Neuronal stem cell (in vitro differentiated cells): ENCODE data around the gene GTF3C1.

Experiments used
- DNase-seq: peaks from one replicate; pipeline ENCODE4 v3.0.0-alpha.2; 2013; ENCODE audit warnings: low spot score
- H2AFZ ChIP-seq: one replicate; pipeline ENCODE4 v1.6.1; 2013; ENCODE audit warnings: mild to moderate bottlenecking, low read length, inconsistent platforms
- H2AK5ac ChIP-seq: 2 replicates; pipeline ENCODE4 v1.6.1; 2013; ENCODE audit warnings: low read depth, mild to moderate bottlenecking, inconsistent platforms, low read length, moderate library complexity, mixed read lengths
- H2BK120ac ChIP-seq: 2 replicates; pipeline ENCODE4 v1.6.1; 2013; ENCODE audit warnings: low read depth, mild to moderate bottlenecking, inconsistent platforms, low read length, moderate library complexity, mixed read lengths
- H2BK12ac ChIP-seq: one replicate; pipeline ENCODE4 v1.6.1; 2013; ENCODE audit warnings: low read length, inconsistent platforms
- H2BK15ac ChIP-seq: 2 replicates; pipeline ENCODE4 v1.6.1; 2013; ENCODE audit warnings: mild to moderate bottlenecking, low read length, inconsistent platforms, mixed read lengths
- H2BK5ac ChIP-seq: one replicate; pipeline ENCODE4 v1.6.1; 2013; ENCODE audit warnings: inconsistent platforms, mild to moderate bottlenecking, low read length, moderate library complexity
- H3K14ac ChIP-seq: one replicate; pipeline ENCODE4 v1.6.1; 2013; ENCODE audit warnings: low read length, inconsistent platforms
- H3K18ac ChIP-seq: 2 replicates; pipeline ENCODE4 v1.6.1; 2013; ENCODE audit warnings: low read length, inconsistent platforms
- H3K23ac ChIP-seq: 2 replicates; pipeline ENCODE4 v1.6.1; 2013; ENCODE audit warnings: low read depth, mild to moderate bottlenecking, mixed read lengths, low read length, inconsistent platforms; ENCODE audit not compliant: poor library complexity
- H3K27ac ChIP-seq: replicated peaks from 3 replicates; pipeline ENCODE4 v1.5.1; 2013; ENCODE audit warnings: low read length, inconsistent platforms
- H3K27me3 ChIP-seq, 3 experiments: 2 replicates each; pipeline ENCODE4 v1.6.1; 2013; ENCODE audit warnings: low read length in 3 of 3, mild to moderate bottlenecking in 2 of 3, inconsistent platforms in 1 of 3, low read depth in 1 of 3, mixed read lengths in 1 of 3, moderate library complexity in 1 of 3; ENCODE audit not compliant: control insufficient read depth in 3 of 3, insufficient read depth in 3 of 3
- H3K36me3 ChIP-seq, 2 donors: replicated peaks in 1 of 2; 2 replicates each; pipeline ENCODE4 v1.6.1; 2013; ENCODE audit warnings: low read length in 2 of 2; ENCODE audit not compliant: control insufficient read depth in 2 of 2, insufficient read depth in 2 of 2
- H3K4ac ChIP-seq: 2 replicates; pipeline ENCODE4 v1.6.1; 2013; ENCODE audit warnings: inconsistent platforms, mild to moderate bottlenecking, low read length, moderate library complexity
- H3K4me1 ChIP-seq, 2 donors: 1 replicate in 1 of 2; 2 replicates in 1 of 2; pipeline ENCODE4 v1.6.1; 2013; ENCODE audit warnings: low read length in 2 of 2, low read depth in 1 of 2; ENCODE audit not compliant: control insufficient read depth in 2 of 2, insufficient read depth in 1 of 2
- H3K4me2 ChIP-seq: one replicate; pipeline ENCODE4 v1.6.1; 2013; ENCODE audit warnings: mild to moderate bottlenecking, low read length, inconsistent platforms; ENCODE audit not compliant: insufficient read depth, poor library complexity, severe bottlenecking
- H3K4me3 ChIP-seq, 2 donors: 2 replicates each; pipeline ENCODE4 v1.5.1; 2013; ENCODE audit warnings: low read length in 2 of 2, mild to moderate bottlenecking in 2 of 2, inconsistent platforms in 1 of 2, moderate library complexity in 1 of 2
- H3K79me1 ChIP-seq: one replicate; pipeline ENCODE4 v1.6.1; 2013; ENCODE audit warnings: low read depth, mild to moderate bottlenecking, inconsistent platforms, low read length, moderate library complexity
- H3K9ac ChIP-seq: one replicate; pipeline ENCODE4 v1.6.1; 2013; ENCODE audit warnings: mild to moderate bottlenecking, low read depth, low read length, inconsistent platforms; ENCODE audit not compliant: poor library complexity
- H3K9me3 ChIP-seq, 2 donors: replicated peaks in 1 of 2; 2 replicates each; pipeline versions ENCODE3 to v1.6.1; 2013; ENCODE audit warnings: low read length in 2 of 2, mild to moderate bottlenecking in 2 of 2, inconsistent platforms in 1 of 2, low read depth in 1 of 2, mixed read lengths in 1 of 2, moderate library complexity in 1 of 2; ENCODE audit not compliant: control insufficient read depth in 2 of 2, insufficient read depth in 1 of 2
- H4K8ac ChIP-seq: one replicate; pipeline ENCODE4 v1.6.1; 2013; ENCODE audit warnings: low read depth, mild to moderate bottlenecking, inconsistent platforms, low read length, moderate library complexity
- H4K91ac ChIP-seq: one replicate; pipeline ENCODE4 v1.6.1; 2013; ENCODE audit warnings: low read length, low read depth, mild to moderate bottlenecking, inconsistent platforms; ENCODE audit not compliant: poor library complexity
- WGBS, 2 donors: extraction: QIAGEN DNeasy Blood & Tissue Kit; methylation state at CpG; one replicate each; pipeline ENCODE4 v1.1.7; 2013; ENCODE audit warnings: missing lambda C conversion rate in 2 of 2, mixed read lengths in 1 of 2; ENCODE audit not compliant: insufficient read length in 2 of 2, insufficient replicate concordance in 1 of 2; ENCODE audit errors: extremely low coverage in 2 of 2; 5-methylcytosine and 5-hydroxymethylcytosine counted together

Gene GTF3C1

GRCh38 chr16:27564224-27564623, 14.5 kb upstream of the GTF3C1 start:
- H3K9ac ChIP-seq: no peak overlapping the region
- DNase-seq: no peak
- WGBS, 2 donors: no CpG with 5 or more reads among the region's 5 CpGs

GRCh38 chr16:27561216-27561615, 11.5 kb upstream of the GTF3C1 start:
- no peak overlapping the region for H3K27ac ChIP-seq
- H4K8ac ChIP-seq: no peak overlapping the region
- no peak overlapping the region for H3K4me2 ChIP-seq
- no peak overlapping the region for H2BK15ac ChIP-seq
- peak overlapping the region; percentile 43 for H2BK5ac ChIP-seq
- H3K27me3 ChIP-seq: no peaks in the 10 kb centered on the region
- H2BK120ac ChIP-seq: no peak overlapping the region
- H2AK5ac ChIP-seq: no peak overlapping the region
- H2AFZ ChIP-seq: no peak overlapping the region
- H3K4ac ChIP-seq: no peak overlapping the region
- H3K4me1 ChIP-seq: peaks cover 0 to 2% of the 10 kb centered on the region in 2 donors
- peaks cover 0 to 3% of the 10 kb centered on the region in 2 donors for H3K36me3 ChIP-seq
- H2BK12ac ChIP-seq: no peak overlapping the region
- no peak for DNase-seq
- no peak overlapping the region for H3K4me3 ChIP-seq
- no peak overlapping the region for H3K23ac ChIP-seq
- WGBS, 2 donors: no CpG with 5 or more reads among the region's 8 CpGs
- no peak overlapping the region for H3K18ac ChIP-seq
- H3K14ac ChIP-seq: no peak overlapping the region
- no peaks in the 10 kb centered on the region for H3K9me3 ChIP-seq
- no peak overlapping the region for H4K91ac ChIP-seq
- no peak overlapping the region for H3K9ac ChIP-seq
- no peaks in the 10 kb centered on the region for H3K79me1 ChIP-seq

More at GRCh38 chr16:27564224-27564623, 14.5 kb upstream of the GTF3C1 start:
- Histone ChIP-seq H2AFZ (no peak overlapping the region), H3K27ac (no peak overlapping the region), H2BK15ac (no peak overlapping the region), H3K4me3 (no peak overlapping the region), H4K8ac (no peak overlapping the region), H3K4ac (no peak overlapping the region), H3K23ac (no peak overlapping the region), H3K9me3 (no peaks in the 10 kb centered on the region), H2BK5ac (no peak overlapping the region), H3K4me1 (peaks cover 0 to 2% of the 10 kb centered on the region in 2 donors), H3K14ac (no peak overlapping the region), H4K91ac (no peak overlapping the region), H3K18ac (no peak overlapping the region), H3K36me3 (peaks cover 0 to 3% of the 10 kb centered on the region in 2 donors), H2BK120ac (no peak overlapping the region), H2BK12ac (no peak overlapping the region), H3K27me3 (no peaks in the 10 kb centered on the region), H3K4me2 (no peak overlapping the region), H3K79me1 (no peaks in the 10 kb centered on the region), H2AK5ac (no peak overlapping the region)

GRCh38 chr16:27558932-27559331, 9.2 kb upstream of the GTF3C1 start:
- Histone ChIP-seq H3K36me3 (peaks cover 0 to 3% of the 10 kb centered on the region in 2 donors), H2AFZ (no peak overlapping the region), H2BK120ac (no peak overlapping the region), H3K14ac (no peak overlapping the region), H3K4me3 (no peak overlapping the region), H3K4me1 (peaks cover 0 to 2% of the 10 kb centered on the region in 2 donors), H4K8ac (no peak overlapping the region), H2AK5ac (no peak overlapping the region), H2BK12ac (no peak overlapping the region), H3K18ac (no peak overlapping the region), H2BK5ac (no peak overlapping the region), H3K79me1 (no peaks in the 10 kb centered on the region), H3K9me3 (no peaks in the 10 kb centered on the region), H3K4ac (no peak overlapping the region), H3K4me2 (no peak overlapping the region), H3K9ac (no peak overlapping the region), H2BK15ac (no peak overlapping the region), H3K23ac (no peak overlapping the region), H4K91ac (no peak overlapping the region), H3K27ac (no peak overlapping the region), H3K27me3 (no peaks in the 10 kb centered on the region)
- DNase-seq: no peak
- no CpG with 5 or more reads among the region's 1 CpG for WGBS, 2 donors

DNA sequence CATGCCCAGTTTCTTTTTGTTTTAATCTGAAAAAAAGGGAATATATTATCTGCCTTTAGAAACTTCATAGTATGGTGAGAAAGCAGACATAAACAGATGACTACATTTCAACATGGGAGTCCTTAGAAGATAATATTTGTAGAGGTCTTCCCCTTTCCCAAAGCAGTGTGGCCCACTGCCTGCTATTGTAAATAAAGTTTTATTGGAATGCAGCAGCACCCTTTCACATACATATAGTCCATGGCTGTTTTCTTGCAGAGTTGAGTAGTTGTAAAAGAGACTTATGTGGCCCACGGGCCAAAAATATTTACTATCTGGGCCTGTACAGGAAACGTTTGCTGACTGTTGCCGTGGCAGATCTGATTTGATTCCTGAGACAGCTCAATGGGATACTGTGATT, 8.7 kb upstream of the GTF3C1 start:
- no peak overlapping the region for H2BK120ac ChIP-seq
- no peaks in the 10 kb centered on the region for H3K9me3 ChIP-seq
- no peak overlapping the region for H2BK5ac ChIP-seq
- no peak overlapping the region for H3K14ac ChIP-seq
- H3K4me2 ChIP-seq: no peak overlapping the region
- H3K4ac ChIP-seq: no peak overlapping the region
- DNase-seq: no peak
- peaks cover 0 to 3% of the 10 kb centered on the region in 2 donors for H3K36me3 ChIP-seq
- no peak overlapping the region for H3K23ac ChIP-seq
- no peak overlapping the region for H4K8ac ChIP-seq
- H3K27ac ChIP-seq: no peak overlapping the region
- H2AK5ac ChIP-seq: no peak overlapping the region
- H3K9ac ChIP-seq: no peak overlapping the region
- no peak overlapping the region for H3K4me3 ChIP-seq
- no peak overlapping the region for H2BK15ac ChIP-seq
- no peaks in the 10 kb centered on the region for H3K79me1 ChIP-seq
- WGBS, 2 donors: no CpG with 5 or more reads among the region's 3 CpGs
- H4K91ac ChIP-seq: no peak overlapping the region
- no peak overlapping the region for H2BK12ac ChIP-seq
- peaks cover 0 to 2% of the 10 kb centered on the region in 2 donors for H3K4me1 ChIP-seq
- H3K27me3 ChIP-seq: no peaks in the 10 kb centered on the region
- no peak overlapping the region for H3K18ac ChIP-seq
- no peak overlapping the region for H2AFZ ChIP-seq
